ENCODE results near the gene ZNF892. TPM values are rescaled to one million over a fixed set of nuclear protein-coding genes. Genes with fewer than 3 reads are reported as not detected.
"Not testable (repeated sequence)": the region's sequence is repeated elsewhere in the genome, so short reads cannot be mapped to it uniquely, and the experiment has no call there.

The ZNF892 gene
- total RNA-seq, 2 experiments from 2014 or later: 0.82 to 1.1 TPM

DNA sequence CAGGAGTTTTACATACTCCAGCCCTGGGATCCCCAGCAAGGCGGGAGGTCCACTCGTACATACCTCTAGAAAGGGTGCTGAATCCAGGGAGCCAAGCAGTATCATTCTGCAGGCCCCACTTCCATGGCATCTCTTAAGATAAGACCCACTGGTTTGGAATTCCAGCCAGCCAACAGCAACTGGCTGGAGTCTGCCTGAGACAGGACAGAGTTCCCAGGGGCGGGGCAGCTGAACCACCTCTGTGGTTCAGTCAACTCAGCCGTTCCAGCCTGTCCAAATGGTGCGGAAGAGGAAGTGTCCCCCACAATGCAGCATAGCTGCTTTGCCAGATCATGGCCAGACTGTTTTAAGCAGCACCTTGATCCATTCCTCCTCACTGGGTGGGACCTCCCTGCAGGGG, 33.2 kb downstream of the ZNF892 start:
- CTCF ChIA-PET: no interaction called here
- POLR2A ChIA-PET: no interaction called here
- Histone ChIP-seq H3K27ac (ENCODE audit: low read depth in 1 of 2, low read length in 2 of 2) (no peak overlapping the region), H3K36me3 (ENCODE audit: insufficient read depth, low read length) (no peaks in the 10 kb centered on the region), H3K27me3 (ENCODE audit: control insufficient read depth in 1 of 2, insufficient read depth in 2 of 2, low read length in 2 of 2) (no peaks in the 10 kb centered on the region), H3K4me1 (ENCODE audit: insufficient read depth, low read length) (no peaks in the 10 kb centered on the region), H3K4me3 (ENCODE audit: low read length) (no peak overlapping the region), H3K9me3 (ENCODE audit: control insufficient read depth in 1 of 2, insufficient read depth in 1 of 2, low read length in 2 of 2) (peaks cover 20 to 35% of the 10 kb centered on the region in 2 experiments)
- no peaks in the 10 kb centered on the region for H3K4me1 Mint-ChIP-seq (ENCODE audit: low read depth)
- no peak for TF ChIP-seq CTCF (IDR thresholded peaks at IDR 0.05)
- no peak overlapping the region for H3K27ac Mint-ChIP-seq
- H3K9me3 Mint-ChIP-seq: peaks cover 12% of the 10 kb centered on the region
- intact Hi-C loops (cut with DNase I, micrococcal nuclease): no loop called here
- H3K36me3 Mint-ChIP-seq (ENCODE audit: low read depth): peaks cover 30% of the 10 kb centered on the region
- no peak overlapping the region for H3K4me3 Mint-ChIP-seq
- ATAC-seq (ENCODE audit: poor library complexity) (no peak), DNase-seq (no peak)
- no peaks in the 10 kb centered on the region for H3K27me3 Mint-ChIP-seq

- H3K4me1 Mint-ChIP-seq (ENCODE audit: low read depth); H3K27me3 Mint-ChIP-seq; H3K27ac ChIP-seq (ENCODE audit: low read depth in 1 of 2, low read length in 2 of 2); H3K27ac Mint-ChIP-seq; CTCF ChIA-PET; H3K27me3 ChIP-seq (ENCODE audit: control insufficient read depth in 1 of 2, insufficient read depth in 2 of 2, low read length in 2 of 2); H3K4me1 ChIP-seq (ENCODE audit: insufficient read depth, low read length); DNase-seq; H3K4me3 Mint-ChIP-seq; H3K4me3 ChIP-seq (ENCODE audit: low read length); ATAC-seq (ENCODE audit: poor library complexity); POLR2A ChIA-PET; intact Hi-C loops (cut with DNase I, micrococcal nuclease); H3K36me3 ChIP-seq (ENCODE audit: insufficient read depth, low read length): not testable (repeated sequence)
- peaks cover 20% of the 10 kb centered on the region for H3K36me3 Mint-ChIP-seq (ENCODE audit: low read depth)
- H3K9me3 Mint-ChIP-seq: peaks cover 10% of the 10 kb centered on the region
- H3K9me3 ChIP-seq (ENCODE audit: control insufficient read depth in 1 of 2, insufficient read depth in 1 of 2, low read length in 2 of 2): peaks cover 20 to 32% of the 10 kb centered on the region in 2 experiments
Observed at GRCh38 chr2:95242084-95242483, 34.8 kb downstream of the ZNF892 start.

Other genes starting within 250 kb of the ZNF892 start
- 100 to 1,000 TPM; 101 to 102 TPM for gene MAL, start 181.8 kb upstream of the ZNF892 start, total RNA-seq
- gene MRPS5, start 85.7 kb upstream of the ZNF892 start, total RNA-seq: 10 to 100 TPM; 15.3 to 16.3 TPM
- gene ZNF514, start 47.7 kb upstream of the ZNF892 start, total RNA-seq: 1 to 10 TPM; 4.7 to 6.3 TPM
- under 1 TPM in 1 of 2 experiments, not detected in 1; 0.53 TPM for gene ZNF2, start 41.7 kb upstream of the ZNF892 start, total RNA-seq
- gene PROM2, start 66.9 kb downstream of the ZNF892 start, total RNA-seq: under 1 TPM; 0.60 to 0.73 TPM
- under 1 TPM in 1 of 2 experiments, not detected in 1; 0.52 TPM for gene KCNIP3, start 89.8 kb downstream of the ZNF892 start, total RNA-seq
- gene FAHD2A, start 195.2 kb downstream of the ZNF892 start, total RNA-seq: 10 to 100 TPM; 26.5 to 27.5 TPM